Left forelimb (tissue), 1 donor: ENCODE measurements around the gene CUL9.
"Not testable (repeated sequence)": the region's sequence is repeated elsewhere in the genome, so short reads cannot be mapped to it uniquely, and the experiment has no call there.

Experiments
- DNase-seq: peaks from one replicate; pipeline ENCODE4 v3.0.0-alpha.2; 2018; ENCODE audit warnings: low spot score

Gene CUL9

GRCh38 chr6:43181942-43182860 lies at the start of gene CUL9:
Gene CUL9, plus strand, starts transcription at chr6:43182196. Its CDS starts 2,115 bp downstream, at chr6:43184311.
- peak; percentile 91 for DNase-seq

GRCh38 chr6:43138267-43138666 lies 43.7 kb upstream of the CUL9 start:
- DNase-seq: no peak

GRCh38 chr6:43139973-43140372 lies 42.0 kb upstream of the CUL9 start:
- not testable (repeated sequence) for DNase-seq

DNA sequence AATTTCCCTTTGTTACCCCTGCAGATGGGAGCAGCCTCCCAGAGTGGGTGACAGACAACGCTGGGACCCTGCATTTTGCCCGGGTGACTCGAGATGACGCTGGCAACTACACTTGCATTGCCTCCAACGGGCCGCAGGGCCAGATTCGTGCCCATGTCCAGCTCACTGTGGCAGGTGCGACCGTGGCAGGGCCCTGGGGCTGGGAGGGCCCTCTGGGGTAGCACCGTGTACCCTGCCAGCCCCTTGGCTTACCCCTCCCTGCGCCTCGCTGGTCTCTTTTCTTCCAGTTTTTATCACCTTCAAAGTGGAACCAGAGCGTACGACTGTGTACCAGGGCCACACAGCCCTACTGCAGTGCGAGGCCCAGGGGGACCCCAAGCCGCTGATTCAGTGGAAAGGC lies 40.4 kb upstream of the CUL9 start:
- DNase-seq: no peak

- no peak for DNase-seq
Measured at GRCh38 chr6:43142101-43142500, 39.9 kb upstream of the CUL9 start.

DNA sequence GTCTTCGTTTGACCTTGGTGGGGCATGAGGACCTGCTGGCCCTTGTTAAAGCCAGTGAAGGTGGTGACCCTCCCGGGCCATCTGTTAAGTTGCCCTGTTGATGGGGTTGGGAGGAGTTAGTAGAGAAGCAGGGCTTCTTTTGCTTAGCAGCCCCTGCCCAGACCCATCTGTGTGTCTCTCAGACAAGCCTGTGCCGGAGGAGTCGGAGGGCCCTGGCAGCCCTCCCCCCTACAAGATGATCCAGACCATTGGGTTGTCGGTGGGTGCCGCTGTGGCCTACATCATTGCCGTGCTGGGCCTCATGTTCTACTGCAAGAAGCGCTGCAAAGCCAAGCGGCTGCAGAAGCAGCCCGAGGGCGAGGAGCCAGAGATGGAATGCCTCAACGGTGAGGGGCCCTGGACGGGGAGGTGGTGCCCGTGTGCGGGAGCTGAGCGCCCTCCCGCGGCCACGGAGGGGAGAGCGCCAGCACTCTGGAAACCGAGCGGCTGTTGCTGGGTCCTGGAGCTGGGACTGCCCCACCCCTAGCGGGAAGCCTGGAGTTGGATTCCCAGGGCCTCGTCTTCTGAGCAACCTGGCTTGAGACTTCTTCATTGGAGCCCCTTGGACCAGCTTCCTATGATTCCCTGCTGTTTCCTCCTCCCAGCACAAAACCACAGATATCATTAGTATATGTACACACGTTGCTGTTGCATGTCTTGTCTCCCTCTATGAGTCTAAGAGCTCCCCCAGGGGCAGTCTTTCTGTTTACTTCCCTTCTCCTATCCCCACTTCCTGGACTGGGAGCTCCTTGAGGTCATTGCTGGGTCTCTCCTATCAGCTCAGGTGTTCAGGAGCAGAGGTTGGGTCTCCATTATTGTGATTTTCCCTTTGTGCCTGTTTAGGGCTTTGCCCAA lies 38.5 kb upstream of the CUL9 start:
- DNase-seq: peak; percentile 93

DNA sequence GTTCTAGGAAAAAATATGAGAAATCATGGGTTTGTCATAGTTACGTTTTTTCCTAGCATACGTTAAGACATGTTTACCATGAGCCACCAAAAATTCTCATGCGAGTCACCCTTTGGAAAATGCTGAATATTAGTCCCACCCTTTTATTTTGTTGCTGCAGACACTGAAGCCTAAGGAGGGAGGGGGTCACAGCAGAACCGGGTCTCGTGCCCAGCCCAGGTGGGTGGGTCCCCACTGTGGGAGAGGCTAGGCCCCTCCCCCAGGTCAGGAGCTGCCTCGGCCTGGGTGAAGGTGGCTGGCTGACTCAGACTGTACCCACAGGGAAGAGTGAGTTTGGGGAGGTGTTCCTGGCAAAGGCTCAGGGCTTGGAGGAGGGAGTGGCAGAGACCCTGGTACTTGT lies 37.1 kb upstream of the CUL9 start:
- no peak for DNase-seq

- no peak for DNase-seq
Measured at GRCh38 chr6:43146261-43146660, 35.7 kb upstream of the CUL9 start.

- DNase-seq: no peak
Measured at GRCh38 chr6:43146709-43147688, 35.0 kb upstream of the CUL9 start.

DNA sequence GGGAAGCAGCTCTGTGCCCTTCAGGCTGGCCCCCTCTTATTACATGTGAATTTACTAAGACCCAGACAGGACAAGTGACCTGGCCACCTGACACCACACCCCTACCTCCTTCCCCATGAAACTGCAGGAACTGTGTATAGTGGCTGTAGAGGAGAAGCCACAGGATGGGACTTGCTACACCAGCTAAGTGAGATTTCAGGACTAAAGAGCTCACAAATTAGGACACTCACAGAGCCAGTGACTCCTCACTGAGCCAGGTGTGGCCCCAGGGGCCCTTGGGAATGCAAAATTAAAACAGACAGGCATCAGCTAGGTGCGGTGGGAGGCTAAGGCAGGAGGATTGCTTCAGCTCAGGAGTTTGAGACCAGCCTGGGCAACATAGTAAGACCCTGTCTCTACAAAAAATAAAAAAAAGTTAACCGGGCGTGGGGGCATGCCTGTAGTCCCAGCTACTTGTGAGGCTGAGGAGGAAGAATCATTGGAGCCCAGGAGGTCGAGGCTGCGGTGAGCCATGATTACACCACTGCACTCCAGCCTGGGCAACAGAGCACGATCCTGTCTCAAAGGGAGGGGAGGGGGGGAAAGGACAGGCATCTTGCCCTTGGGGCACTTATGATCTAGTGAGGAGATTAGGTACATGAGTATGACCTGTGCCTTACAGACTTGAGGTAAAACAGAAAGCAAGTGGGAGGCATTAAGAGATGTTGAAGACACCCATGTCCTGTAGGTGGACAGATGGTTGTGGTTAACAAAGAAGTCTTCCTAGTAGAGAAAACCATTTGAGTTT lies 34.1 kb upstream of the CUL9 start:
- no peak for DNase-seq

DNA sequence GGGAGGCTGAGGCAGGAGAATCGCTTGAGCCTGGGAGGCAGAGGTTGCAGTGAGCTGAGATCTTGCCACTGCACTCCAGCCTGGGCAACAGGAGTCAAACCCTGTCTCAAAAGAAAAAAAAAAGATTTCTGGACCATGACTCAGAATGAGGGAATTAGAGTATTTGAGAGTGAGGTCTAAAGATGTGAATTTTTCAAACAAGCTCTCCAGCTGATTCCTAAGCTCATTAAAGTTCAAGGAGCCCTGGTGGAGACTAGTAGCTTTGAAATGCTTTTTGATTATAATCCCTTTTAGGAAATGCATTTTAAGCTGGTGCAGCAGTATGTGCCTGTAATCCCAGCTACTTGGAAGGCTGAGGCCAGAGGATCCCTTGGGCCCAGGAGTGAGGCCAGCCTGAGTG lies 32.7 kb upstream of the CUL9 start:
- DNase-seq: no peak

- DNase-seq: no peak
Measured at GRCh38 chr6:43150051-43150751, 31.8 kb upstream of the CUL9 start.

DNA sequence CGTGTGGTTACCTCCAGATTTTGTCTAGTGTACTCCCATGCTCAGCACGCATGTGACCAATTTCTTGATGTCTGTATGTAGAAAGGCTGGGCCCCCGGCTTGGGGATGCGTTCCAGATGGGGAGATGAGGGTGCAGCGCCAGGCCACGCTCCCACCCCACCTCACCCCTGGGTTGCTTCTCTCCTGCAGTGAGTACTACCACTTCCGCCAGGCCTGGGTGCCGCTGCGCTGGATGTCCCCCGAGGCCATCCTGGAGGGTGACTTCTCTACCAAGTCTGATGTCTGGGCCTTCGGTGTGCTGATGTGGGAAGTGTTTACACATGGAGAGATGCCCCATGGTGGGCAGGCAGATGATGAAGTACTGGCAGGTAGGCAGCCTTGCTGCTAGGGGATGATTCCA lies 22.4 kb upstream of the CUL9 start:
- DNase-seq: no peak

DNA sequence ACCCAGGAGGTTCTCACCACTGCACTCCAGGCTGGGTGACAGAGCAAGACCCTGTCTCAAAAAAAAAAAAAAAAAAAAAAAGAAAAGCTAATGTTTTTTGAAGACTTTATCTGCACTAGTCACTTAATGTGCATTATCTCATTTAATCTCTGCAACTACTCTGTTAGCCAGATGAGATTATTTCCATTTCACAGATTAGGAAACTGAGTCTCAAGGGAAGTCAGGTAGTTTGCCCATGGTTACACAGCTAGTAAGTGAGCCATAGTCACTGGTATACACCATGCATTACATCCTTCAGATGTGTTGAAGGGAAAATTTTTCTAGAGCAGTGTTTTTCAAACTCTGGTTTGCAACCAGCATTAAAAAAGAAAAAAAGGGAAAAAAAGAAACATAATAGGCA lies 18.1 kb upstream of the CUL9 start:
- no peak for DNase-seq

DNA sequence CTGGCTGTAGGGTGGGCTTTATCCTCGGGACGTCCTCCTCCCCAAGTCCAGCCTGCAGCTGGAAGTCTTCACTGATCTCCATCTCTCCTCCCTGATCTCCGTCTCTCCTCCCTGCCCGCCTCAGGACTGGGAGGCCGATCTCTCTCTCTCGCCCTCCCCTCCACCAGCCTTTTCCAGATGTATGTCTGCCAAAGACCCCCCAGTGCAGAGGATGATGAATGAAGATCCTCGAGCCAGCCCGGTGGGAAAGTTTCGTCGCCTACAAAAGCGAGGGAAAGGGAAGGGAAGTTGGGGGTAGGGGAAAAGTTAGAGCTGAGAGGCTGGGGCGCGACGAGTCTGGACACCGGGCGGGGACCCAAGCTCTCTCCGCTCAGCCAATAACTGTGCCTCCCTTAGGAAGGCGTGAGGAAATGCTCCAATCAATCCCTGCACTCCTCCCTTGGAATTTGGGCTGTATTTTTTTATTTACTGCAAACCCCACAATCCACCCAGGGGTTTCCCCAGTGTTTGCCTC lies 11.5 kb upstream of the CUL9 start:
- no peak for DNase-seq

- peak; percentile 99 for DNase-seq
Measured at GRCh38 chr6:43170931-43171706, 10.9 kb upstream of the CUL9 start, which contains the start of gene SRF. Gene SRF, plus strand, starts transcription at chr6:43171269. Its CDS starts 388 bp downstream, at chr6:43171657.

DNA sequence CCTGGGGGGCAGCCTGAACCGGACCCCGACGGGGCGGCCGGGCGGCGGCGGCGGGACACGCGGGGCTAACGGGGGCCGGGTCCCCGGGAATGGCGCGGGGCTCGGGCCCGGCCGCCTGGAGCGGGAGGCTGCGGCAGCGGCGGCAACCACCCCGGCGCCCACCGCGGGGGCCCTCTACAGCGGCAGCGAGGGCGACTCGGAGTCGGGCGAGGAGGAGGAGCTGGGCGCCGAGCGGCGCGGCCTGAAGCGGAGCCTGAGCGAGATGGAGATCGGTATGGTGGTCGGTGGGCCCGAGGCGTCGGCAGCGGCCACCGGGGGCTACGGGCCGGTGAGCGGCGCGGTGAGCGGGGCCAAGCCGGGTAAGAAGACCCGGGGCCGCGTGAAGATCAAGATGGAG lies 10.3 kb upstream of the CUL9 start:
- no peak for DNase-seq

GRCh38 chr6:43172104-43173007 lies 9.6 kb upstream of the CUL9 start:
- peak; percentile 76 for DNase-seq
